Type B pancreatic cell (in vitro differentiated cells): ENCODE data around the gene FIG4. TPM values are rescaled to one million over a fixed set of nuclear protein-coding genes. Genes with fewer than 3 reads are reported as not detected.
"Not testable (repeated sequence)": the region's sequence is repeated elsewhere in the genome, so short reads cannot be mapped to it uniquely, and the experiment has no call there.

ENCODE experiments used
- DNase-seq: peaks from one replicate; pipeline ENCODE4 v3.0.0; 2021; ENCODE audit warnings: mixed read lengths; ENCODE audit not compliant: unreplicated experiment; ENCODE audit errors: extremely low spot score
- H3K27ac Mint-ChIP-seq: 2 replicates; pipeline ENCODE4 v1.8.0; 2021; ENCODE audit warnings: mild to moderate bottlenecking, mixed read lengths
- H3K27me3 Mint-ChIP-seq: 2 replicates; pipeline ENCODE4 v1.8.0; 2021; ENCODE audit warnings: mixed read lengths
- H3K36me3 Mint-ChIP-seq: 2 replicates; pipeline ENCODE4 v1.8.0; 2021; ENCODE audit warnings: mixed read lengths
- H3K4me1 Mint-ChIP-seq: one replicate; pipeline ENCODE4 v1.8.0; 2021; ENCODE audit warnings: mixed read lengths; ENCODE audit not compliant: unreplicated experiment
- H3K4me3 Mint-ChIP-seq: 2 replicates; pipeline ENCODE4 v1.8.0; 2021; ENCODE audit warnings: mild to moderate bottlenecking, mixed read lengths
- H3K9me3 Mint-ChIP-seq: 2 replicates; pipeline ENCODE4 v1.8.0; 2021; ENCODE audit warnings: mixed read lengths
- total RNA-seq: library from RNA; stranded (reverse); gene quantifications from 2 replicates; pipeline ENCODE4 v1.2.1, GENCODE V29; 2021; ENCODE audit warnings: low replicate concordance
- TF ChIP-seq, protein P1 (sequence below): fragments of 200-600 bp; sonication (generic); conservative IDR thresholded peaks from 2 replicates; pipeline ENCODE4 v1.5.0; 2021; ENCODE audit warnings: antibody characterized with exemption, mild to moderate bottlenecking

FIG4 gene
- total RNA-seq, 1 donor from 2014 or later = 15.4 TPM

GRCh38 chr6:109864050-109864449 is 173.0 kb downstream of the FIG4 start:
- no peak overlapping the region for H3K27ac Mint-ChIP-seq

GRCh38 chr6:109865968-109866367 is 174.9 kb downstream of the FIG4 start:
- H3K27me3 Mint-ChIP-seq = no peaks in the 10 kb centered on the region
- no peak overlapping the region for H3K4me3 Mint-ChIP-seq
- H3K27ac Mint-ChIP-seq = no peak overlapping the region
- DNase-seq = no peak
- H3K36me3 Mint-ChIP-seq = no peaks in the 10 kb centered on the region
- TF ChIP-seq, protein P1, sequence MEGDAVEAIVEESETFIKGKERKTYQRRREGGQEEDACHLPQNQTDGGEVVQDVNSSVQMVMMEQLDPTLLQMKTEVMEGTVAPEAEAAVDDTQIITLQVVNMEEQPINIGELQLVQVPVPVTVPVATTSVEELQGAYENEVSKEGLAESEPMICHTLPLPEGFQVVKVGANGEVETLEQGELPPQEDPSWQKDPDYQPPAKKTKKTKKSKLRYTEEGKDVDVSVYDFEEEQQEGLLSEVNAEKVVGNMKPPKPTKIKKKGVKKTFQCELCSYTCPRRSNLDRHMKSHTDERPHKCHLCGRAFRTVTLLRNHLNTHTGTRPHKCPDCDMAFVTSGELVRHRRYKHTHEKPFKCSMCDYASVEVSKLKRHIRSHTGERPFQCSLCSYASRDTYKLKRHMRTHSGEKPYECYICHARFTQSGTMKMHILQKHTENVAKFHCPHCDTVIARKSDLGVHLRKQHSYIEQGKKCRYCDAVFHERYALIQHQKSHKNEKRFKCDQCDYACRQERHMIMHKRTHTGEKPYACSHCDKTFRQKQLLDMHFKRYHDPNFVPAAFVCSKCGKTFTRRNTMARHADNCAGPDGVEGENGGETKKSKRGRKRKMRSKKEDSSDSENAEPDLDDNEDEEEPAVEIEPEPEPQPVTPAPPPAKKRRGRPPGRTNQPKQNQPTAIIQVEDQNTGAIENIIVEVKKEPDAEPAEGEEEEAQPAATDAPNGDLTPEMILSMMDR = no peak
- peaks cover 26% of the 10 kb centered on the region for H3K4me1 Mint-ChIP-seq
- peaks cover 7% of the 10 kb centered on the region for H3K9me3 Mint-ChIP-seq

More at GRCh38 chr6:109864050-109864449, 173.0 kb downstream of the FIG4 start:
- Mint-ChIP-seq H3K9me3 (peaks cover 10% of the 10 kb centered on the region), H3K4me1 (peaks cover 13% of the 10 kb centered on the region), H3K4me3 (no peak overlapping the region), H3K36me3 (no peaks in the 10 kb centered on the region), H3K27me3 (no peaks in the 10 kb centered on the region)
- DNase-seq = no peak
- TF ChIP-seq, protein P1 = no peak

GRCh38 chr6:109867009-109867969 is 176.2 kb downstream of the FIG4 start:
- Mint-ChIP-seq H3K36me3 (no peaks in the 10 kb centered on the region), H3K4me1 (peaks cover 31% of the 10 kb centered on the region), H3K27me3 (no peaks in the 10 kb centered on the region), H3K27ac (no peak overlapping the region), H3K4me3 (no peak overlapping the region), H3K9me3 (peaks cover under 1% of the 10 kb centered on the region)
- TF ChIP-seq, protein P1 = no peak
- no peak for DNase-seq

DNA sequence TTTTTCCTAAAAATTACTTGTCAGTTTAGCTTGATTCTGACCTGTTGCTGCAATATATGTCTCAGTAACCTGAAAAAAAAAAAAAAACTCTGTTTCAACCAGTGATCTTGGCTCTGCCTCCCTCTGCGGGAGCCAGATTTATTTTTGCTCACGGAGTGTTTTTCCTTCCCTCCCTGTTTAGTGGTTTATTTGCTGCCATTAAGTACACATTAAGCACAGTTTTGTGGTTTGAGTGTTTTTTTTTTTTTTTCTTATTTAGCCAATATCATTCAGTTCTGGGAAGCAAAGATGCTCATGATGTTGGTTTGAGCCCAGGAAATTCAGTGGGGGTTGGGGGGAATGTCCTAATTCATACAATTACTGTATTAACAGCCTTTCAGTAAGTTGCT is 176.9 kb downstream of the FIG4 start:
- DNase-seq = no peak
- TF ChIP-seq, protein P1 = no peak
- H3K27ac Mint-ChIP-seq = no peak overlapping the region

GRCh38 chr6:109869398-109870088 is 178.4 kb downstream of the FIG4 start:
- H3K4me1 Mint-ChIP-seq = peaks cover 31% of the 10 kb centered on the region
- H3K9me3 Mint-ChIP-seq, H3K4me3 Mint-ChIP-seq, H3K36me3 Mint-ChIP-seq, H3K27me3 Mint-ChIP-seq, H3K27ac Mint-ChIP-seq, DNase-seq: not testable (repeated sequence)

More for the DNA sequence above, 176.9 kb downstream of the FIG4 start:
- Mint-ChIP-seq H3K4me1 (peaks cover 31% of the 10 kb centered on the region), H3K36me3 (no peaks in the 10 kb centered on the region), H3K9me3 (no peaks in the 10 kb centered on the region), H3K4me3 (no peak overlapping the region), H3K27me3 (no peaks in the 10 kb centered on the region)

DNA sequence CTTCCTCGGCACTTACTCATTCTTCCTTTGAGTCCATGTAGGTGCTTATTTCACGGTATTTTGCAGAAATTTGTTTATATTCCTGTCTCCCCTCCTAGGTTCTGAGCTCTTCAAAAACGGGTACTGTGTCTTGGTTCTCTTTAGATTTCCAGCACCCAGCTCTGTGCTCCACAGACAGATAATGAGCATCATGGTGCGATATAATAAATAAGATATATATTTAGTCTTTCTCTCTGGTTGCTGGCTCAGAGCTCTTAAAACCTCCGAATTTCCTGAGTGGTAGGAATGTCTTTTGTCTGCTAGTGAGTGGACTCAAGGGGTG is 179.0 kb downstream of the FIG4 start:
- Mint-ChIP-seq H3K4me3 (no peak overlapping the region), H3K36me3 (no peaks in the 10 kb centered on the region), H3K27me3 (no peaks in the 10 kb centered on the region), H3K9me3 (no peaks in the 10 kb centered on the region), H3K27ac (no peak overlapping the region), H3K4me1 (peaks cover 31% of the 10 kb centered on the region)
- TF ChIP-seq, protein P1 = no peak
- no peak for DNase-seq
